HL-60/S4 treated with phorbol 12-myristate 13-acetate at 8.2 ng/mL for 4 days and 3 days (cell line): ENCODE results near the gene RIMS1.
"Not testable (repeated sequence)": the region's sequence is repeated elsewhere in the genome, so short reads cannot be mapped to it uniquely, and the experiment has no call there.

Source experiments
- in situ Hi-C: fragments of 300-500 bp; cut with MboI; formaldehyde crosslinking; loops from 2 replicates; pipeline ENCODE4 v1.15.0; 2022; ENCODE audit warnings: low sequenced_read_pairs

RIMS1 gene

DNA sequence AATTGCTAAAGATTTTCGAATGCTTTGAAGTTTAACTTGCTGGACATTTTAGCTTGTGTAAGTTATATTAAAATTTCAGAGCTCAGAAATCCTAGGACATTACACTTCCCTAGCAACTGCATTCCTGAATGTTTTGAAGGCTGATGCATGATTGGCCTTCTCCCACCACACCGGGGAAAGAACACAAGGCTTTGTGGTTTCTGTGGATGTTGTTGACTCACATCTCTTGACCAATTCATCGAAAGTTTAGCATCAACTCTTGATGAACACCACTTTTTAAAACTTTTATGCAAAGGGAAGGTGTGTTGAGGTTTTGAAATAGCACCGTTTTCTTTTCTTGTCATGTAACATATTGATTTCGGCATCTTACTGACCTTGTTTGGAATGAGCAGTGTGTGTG lies 81.1 kb downstream of the RIMS1 start:
- in situ Hi-C loops, result no loop called here

DNA sequence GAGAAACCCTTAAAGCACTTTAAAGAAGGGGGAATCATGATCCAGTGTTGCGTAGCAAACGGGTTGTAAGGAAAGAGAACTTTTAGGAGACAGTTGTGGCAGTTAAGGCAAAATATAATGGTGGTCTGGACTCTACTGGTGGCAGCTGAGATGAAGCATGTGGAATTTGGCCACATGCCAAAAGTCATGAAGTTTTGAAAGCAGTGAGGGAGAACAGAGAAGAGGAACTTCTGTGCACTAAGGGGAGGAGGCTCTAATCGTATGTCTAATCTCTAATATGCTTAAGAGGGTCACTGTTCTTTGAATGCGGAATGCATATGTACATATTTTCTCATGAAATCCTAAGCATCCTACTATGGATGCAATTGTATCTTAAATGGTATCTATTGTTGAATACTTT lies 91.5 kb downstream of the RIMS1 start:
- in situ Hi-C loops, result no loop called here

DNA sequence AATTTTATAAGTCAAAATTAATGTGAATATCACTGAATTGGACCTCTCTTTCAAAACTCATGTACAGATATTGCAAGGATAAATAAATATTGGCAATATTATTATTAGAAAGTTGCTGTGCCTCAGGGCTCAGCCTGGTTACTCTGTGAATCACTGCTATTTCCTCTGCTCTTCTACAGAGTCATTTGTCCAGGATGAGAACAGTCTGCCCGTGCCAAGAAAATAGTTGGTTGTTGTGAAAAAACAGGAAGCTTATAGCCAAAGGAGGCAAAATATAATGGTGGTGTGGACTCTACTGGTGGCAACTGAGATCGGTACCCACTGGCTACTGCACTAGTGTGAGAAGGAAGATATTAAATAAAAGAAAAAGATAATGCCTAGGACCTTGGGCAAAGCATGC lies 93.6 kb downstream of the RIMS1 start:
- in situ Hi-C loops, result no loop called here

DNA sequence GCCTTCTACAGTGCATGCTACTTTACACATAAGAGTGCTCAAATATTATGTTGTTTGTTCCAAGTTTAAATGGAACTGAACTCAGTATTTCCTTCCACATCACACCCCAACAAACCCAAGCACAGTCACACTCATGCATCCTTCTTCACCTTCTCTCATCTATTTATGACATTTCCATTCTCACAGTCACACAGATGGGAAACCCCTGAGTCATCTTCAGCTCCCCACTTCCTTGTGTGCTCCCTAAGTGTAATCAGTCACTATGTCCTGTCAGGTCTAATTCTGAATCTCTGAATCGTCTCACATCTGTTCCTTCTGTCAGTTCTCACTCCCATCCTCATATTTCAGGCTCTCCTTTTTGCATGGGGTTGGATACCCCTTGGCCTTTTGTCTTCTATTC lies 96.0 kb downstream of the RIMS1 start:
- in situ Hi-C loops, result no loop called here

DNA sequence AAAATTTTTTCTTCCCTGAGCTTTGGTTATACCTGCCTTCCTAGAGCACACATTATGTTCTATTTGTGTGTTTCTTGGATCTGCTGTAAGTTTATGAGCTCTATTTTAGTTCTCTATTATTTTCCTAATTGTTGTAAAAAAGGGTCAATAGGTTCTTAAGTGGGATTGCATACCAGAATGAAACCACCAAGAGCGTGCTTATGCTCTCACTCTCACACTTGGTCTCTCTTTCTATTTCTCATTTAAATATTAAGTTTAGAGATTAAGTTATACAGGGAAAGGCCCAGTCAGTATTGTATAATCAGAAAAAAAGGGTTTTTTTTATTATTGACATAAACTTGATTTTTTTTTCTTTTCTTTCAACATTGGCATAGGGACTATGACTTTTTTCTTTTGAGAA lies 96.8 kb downstream of the RIMS1 start:
- in situ Hi-C loops, result no loop called here

DNA sequence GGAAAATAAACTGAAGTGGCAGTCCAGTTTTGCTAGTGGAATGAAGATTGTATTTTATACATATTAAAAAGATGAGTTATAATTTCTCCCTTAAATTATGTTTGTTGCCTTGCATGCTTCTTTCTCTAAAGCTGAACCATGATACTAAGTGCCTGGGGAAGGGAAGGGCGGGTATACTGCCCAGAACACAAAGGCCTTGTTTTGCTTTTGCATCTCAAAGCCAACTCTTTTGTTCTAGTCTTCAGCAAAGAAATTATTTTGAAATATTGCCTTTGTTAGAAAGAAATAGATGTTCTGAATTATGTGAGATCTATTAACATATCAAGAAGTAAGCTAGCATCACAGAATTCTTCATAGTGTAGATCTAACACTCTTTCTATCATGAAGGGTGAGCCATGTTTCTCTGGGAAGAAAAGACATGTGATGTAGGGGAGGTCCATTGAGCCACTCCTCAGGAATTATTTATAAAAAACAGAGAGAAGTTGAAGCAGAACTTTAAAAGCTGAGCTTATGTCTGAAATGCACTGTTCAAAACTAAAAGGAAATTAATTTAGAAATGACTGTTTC lies 108.4 kb downstream of the RIMS1 start:
- in situ Hi-C loops, result no loop called here

DNA sequence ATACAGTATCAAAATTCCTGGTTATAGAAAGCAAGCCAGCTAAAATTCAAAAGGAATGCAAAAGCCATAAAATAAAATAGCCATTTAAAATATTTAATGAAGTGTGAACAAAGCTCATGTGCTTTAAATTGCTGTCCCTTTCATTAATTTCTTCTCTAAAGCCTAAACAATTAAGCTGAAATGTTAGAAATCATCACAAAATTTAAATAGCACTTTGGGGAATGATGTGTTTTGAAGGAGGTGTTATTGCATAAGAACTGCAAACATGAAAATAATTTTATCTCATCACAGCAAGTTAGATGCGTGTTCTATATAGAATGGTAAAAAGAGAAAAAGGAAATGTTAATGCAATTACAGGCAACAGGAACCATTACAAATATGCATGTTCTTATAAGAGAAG lies 111.0 kb downstream of the RIMS1 start:
- in situ Hi-C loops, result no loop called here

DNA sequence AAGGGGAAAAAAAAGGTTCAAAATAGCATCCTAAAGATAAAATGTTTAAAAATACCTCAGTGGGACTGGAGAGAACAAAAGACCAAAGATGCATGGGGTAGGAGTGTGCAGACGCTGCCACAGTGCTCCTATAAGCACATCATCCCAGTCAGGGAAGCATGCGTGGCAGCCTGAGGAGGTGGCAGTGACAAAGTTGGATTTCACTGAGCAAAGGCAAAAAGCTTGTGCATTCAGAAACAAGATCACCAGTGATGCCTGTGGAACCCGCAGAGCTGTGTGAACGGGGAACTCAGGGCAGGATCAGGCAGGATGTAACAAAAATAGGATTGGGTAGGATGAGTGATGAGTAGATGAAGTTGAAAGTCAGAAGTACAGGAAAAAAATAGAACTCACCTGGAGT lies 116.1 kb downstream of the RIMS1 start:
- in situ Hi-C loops, result no loop called here

DNA sequence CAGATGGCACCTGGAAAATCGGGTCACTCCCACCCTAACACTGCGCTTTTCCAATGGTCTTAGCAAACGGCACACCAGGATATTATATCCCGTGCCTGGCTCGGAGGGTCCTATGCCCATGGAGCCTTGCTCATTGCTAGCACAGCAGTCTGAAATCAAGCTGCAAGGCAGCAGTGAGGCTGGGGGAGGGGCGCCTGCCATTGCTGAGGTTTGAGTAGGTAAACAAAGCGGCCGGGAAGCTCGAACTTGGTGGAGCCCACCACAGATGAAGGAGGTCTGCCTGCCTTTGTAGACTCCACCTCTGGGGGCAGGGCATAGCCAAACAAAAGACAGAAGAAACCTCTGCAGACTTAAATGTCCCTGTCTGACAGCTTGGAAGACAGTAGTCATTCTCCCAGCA lies 120.2 kb downstream of the RIMS1 start:
- in situ Hi-C loops, result not testable (repeated sequence)

DNA sequence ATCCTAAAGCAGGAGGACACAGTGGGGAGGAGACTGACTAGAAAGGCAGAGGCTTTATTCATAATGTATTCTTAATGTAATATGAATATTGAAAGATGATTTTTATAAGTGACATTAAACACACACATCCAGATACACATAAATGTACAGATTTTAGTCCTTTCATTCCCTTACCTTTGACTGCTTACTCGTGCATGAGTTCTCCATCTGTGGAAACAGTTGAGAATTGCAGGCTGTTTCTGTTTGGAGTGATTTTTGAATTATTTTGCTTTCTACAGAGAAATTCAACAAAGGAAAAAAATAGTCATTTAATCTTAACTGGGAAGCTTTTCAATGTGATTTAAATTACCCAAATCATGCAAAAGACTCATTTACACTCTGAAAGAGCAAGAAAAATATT lies 136.5 kb downstream of the RIMS1 start:
- in situ Hi-C loops, result no loop called here

DNA sequence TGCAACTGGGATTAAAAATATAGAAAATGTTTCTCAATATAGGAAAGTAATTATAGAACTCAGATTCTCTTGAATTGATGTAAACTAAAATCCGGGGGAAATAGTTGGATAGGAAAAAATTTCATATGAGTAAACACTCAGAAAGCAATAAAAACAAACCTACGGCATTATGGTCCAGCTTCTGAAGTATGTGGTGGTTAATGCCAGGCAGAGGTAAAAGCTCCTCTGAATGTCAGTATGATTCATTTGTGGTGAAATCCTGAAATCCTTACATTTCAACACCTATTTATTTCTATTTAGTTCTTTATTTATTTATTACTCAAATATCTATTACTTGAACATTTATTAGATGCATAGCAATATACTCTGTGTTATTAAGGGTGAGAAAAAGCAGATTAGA lies 145.1 kb downstream of the RIMS1 start:
- in situ Hi-C loops, result no loop called here

DNA sequence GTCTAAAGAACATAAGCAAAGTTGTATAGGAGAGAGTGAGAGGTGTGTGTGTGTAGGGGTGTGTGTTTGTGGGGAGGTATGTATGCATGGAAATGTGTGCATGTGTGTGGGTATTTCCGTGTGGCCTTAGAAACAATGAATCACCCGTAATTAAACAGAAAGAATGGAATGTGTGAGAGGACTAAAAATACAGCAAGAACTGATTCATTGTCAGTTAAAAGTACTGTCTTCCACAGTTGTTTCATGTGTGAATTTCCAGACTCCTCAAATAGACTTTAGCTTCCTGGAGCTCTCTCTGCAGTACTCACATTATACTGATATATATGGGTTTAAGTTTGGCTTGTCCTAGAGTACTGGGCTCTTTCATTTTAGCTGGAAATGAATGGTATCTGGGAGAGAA lies 145.7 kb downstream of the RIMS1 start:
- in situ Hi-C loops, result no loop called here

DNA sequence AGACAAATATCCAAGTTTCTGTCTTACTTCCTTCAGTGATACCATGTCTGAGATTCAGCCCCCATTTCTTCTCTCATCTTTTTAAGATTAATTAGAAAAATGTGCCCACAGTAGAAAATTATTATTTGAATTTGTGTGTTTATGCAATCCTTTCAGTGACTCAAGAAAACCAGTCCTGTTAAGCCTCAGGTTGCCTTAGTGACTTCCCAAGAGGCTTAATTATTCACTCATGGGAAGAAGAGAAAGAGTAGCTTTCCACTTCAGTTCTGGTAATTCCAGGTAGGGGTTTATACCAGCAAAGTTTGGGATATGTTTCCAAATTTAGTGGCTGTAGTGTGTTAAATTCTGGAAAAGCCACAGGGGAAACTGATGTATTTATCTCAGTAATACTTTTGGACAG lies 149.1 kb downstream of the RIMS1 start:
- in situ Hi-C loops, result no loop called here

DNA sequence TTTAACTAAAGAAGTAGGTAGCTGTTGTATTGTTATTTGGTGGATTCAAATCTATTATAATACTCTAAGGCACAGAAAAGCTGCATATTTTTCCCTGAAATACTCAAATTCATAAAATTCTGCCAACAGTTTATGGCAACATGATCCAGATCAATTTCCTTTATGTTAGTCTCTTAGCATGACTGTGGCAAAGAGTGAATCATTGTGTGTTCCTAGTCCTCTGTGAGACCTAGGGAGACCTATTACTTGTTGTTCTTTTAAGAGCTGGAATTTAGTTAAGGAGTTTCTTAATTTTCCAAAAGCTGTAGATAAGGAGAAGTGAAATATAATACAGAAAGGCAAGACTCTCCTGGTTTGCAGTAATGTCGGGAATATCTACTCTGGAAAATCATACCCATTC lies 149.6 kb downstream of the RIMS1 start:
- in situ Hi-C loops, result no loop called here

DNA sequence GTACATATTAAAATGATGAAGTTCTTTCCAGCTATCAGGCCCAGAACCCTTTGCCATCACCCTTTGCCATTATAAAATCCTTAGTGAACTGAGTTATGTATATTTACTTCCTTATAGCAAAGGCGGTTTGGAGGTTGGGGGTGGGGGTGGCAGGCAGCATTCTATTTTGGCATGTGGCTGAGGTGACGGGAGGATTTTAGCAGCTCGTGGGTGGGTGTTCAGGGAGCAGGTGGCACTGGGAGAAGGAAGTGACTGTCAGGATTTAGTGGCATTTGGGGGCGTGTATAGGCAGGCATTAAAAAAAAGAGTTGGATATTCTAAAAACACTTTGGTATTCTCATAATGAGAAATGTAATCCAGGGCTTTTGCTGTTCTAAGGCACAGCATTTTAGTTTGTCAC lies 150.7 kb downstream of the RIMS1 start:
- in situ Hi-C loops, result no loop called here

DNA sequence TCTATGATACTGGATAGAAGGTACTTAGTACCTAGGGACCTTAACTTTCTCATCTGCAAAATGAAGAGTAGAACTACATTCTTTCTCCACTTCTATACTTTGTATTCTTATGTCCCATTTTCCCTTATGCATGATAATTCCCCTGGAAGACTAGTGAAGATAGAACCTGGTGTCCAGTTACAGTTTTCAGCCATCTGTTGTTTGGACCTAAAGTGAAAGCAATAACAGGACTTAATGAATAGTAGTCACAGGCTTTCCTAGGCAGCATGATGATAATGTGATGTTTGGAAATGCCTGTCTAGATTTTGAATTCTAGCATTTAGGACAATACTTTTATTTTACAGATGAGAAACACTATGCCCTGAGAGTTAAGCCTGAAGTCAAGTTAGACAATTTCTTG lies 153.8 kb downstream of the RIMS1 start:
- in situ Hi-C loops, result no loop called here

DNA sequence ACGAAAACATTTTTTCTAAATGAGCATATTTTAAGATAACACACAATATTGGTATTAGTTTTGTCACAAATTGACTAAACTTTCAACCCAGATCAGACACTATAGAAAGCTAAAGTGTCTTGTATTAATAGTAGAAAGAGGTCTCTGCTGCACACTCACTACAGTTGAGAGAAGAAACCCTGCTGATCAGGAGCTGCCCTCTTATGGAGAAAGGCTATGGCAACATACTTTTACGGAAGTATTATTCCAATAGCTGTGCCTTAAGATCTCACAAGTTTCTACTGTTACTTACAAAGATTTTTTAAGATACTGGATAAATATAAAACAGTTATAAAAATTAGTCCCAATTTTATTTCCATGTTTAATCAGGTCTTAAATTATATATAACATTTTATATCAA lies 155.7 kb downstream of the RIMS1 start:
- in situ Hi-C loops, result no loop called here

DNA sequence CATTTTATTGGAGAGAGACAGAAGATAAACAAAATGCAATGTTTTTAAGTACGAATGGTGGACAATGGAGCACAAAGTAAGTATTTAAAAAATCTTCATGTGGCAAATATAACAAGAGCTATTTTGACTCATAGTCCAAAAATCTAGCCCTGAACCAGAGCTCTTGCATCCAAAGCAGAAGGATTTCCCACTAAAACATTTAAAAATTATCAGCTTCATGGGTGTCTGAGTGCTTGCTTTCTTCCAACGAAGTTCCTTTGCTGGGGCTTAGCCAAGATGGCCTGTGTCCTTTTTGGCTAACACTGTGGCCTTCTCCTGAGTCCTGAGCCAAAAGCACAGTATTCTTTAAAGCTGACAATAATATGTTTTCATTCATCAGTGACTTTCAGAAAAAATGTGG lies 161.7 kb downstream of the RIMS1 start:
- in situ Hi-C loops, result no loop called here

DNA sequence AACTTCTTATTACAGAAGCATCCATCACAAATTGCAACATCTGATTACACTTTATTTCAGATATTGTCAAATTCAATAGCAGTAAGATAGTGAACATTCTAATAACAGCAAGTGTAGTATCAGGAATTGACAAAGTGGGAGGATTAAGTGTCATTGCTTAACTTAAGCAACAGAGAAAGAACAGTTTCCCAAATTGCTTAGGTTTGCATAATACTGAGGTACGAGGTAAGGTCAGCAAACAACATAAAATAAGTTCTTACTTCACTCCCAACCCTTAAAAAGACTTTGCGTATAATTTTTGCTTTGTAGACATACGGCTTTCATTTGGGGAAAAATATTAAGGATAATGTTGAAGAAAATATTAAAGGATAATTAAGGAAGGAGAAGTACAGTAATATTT lies 163.0 kb downstream of the RIMS1 start:
- in situ Hi-C loops, result no loop called here

DNA sequence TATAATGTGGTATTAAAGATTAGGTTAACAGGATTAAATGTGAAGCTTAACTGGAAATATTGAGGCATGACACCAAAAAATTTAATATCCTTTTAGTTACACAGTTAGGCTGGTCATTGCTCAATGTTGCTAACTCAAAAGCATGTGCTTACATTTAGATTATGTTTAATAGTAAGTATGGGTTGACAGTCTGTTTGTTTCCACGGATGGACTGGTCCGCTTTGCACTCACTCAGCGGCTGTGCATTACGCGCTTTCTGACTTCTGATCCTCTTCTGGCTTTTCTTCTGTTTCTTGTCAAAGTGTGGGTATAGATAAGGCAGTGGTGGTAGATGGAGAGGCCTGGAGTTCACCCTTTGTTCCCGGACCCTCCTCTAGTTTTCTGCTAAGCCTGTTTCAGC lies 174.9 kb downstream of the RIMS1 start:
- in situ Hi-C loops, result no loop called here

DNA sequence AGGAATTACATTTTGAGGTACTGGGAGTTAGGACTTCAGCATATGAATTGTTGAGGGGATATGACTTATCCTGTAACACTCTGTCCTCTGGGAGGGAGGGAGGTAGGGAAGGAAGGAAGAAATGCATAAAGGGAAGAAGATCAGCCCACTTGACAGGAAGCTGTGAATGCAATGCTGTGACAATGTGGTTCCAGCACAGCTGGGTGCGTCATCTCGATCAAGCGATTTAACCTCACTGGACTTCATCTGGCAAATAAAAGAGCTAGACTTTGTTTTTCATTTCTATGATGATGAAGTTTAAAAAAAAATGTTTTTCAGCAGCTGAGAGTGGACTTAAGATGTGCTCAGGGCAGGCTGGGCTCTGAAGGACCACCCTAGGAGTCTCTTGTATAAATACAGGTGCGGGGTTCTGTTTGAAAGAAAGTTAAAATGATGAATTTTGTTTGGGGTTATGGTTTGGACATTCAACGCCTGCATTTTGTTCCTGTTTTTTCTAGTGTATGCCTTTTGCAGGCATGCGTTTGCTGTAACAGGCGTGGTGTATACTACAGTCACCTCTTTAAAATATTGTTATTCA lies 178.1 kb downstream of the RIMS1 start:
- in situ Hi-C loops, result no loop called here

DNA sequence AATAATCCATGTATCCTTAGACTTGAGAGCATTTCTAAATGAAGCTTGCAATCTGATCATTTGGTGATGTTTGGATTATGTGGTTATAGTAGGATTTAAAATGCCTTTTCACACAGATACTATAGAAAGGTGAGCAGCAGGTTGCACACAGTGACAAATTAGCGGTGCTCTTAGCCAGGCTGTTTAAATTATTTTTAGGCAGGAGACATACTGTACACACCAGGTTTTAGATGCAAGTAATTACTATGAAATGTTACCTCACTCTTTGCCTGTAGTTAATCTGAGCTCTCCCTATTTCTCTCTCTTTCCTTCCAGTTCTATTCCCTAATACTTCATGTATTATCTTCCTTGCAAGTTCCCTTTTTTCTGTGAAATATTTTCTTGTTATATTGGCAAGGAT lies 191.7 kb downstream of the RIMS1 start:
- in situ Hi-C loops, result no loop called here

DNA sequence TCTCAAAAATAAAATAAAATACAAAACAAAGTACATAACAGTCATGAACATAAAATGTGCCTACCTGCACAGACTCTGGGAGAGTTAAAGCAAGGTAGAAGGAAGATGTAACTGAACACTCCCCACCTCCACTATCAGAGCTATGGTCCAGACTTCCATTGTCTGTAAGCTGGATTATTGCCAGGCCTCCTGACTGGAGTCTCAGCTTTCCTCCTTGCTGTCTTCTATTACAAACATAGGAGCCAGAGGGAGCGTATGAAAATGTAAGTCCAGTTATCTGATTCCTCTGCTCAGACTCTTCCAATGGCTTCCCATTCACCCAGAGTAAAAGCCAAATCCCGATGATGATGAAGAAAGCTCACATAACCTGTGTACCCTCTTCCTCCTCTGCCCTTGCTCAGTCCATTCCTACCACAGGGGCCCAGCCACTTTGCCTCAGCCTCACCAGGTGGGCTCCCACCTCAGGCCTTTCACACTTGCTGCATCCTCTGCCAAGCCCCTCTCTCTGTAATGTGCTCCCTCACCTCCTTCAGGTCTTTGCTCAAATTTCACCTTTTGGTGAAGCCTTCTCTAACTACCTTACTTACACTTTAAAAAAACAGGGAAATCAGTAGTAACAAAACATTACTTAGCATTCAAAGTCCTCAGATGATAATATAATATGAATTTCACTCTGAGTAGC lies 194.1 kb downstream of the RIMS1 start:
- in situ Hi-C loops, result no loop called here
